Motor neuron (in vitro differentiated cells): ENCODE results near the gene KRT33B. TPM values are rescaled to one million over a fixed set of nuclear protein-coding genes. Genes with fewer than 3 reads are reported as not detected.
"Not testable (repeated sequence)": the region's sequence is repeated elsewhere in the genome, so short reads cannot be mapped to it uniquely, and the experiment has no call there.

ENCODE experiments used
- ATAC-seq, 8 experiments: fragments of 200-7000 bp; cut with Tn5 transposase; replicated peaks in 6 of 8; 2 replicates each; pipeline ENCODE4 v1.8.0; 2021; ENCODE audit warnings: mild to moderate bottlenecking in 8 of 8, moderate library complexity in 8 of 8
- H3K27ac ChIP-seq, 2 donors: fragments of 250-450 bp; sonication (Bioruptor Pico); 2 replicates each; pipeline ENCODE4 v1.9.0; 2021; ENCODE audit warnings: antibody characterized with exemption in 2 of 2, mild to moderate bottlenecking in 2 of 2, moderate library complexity in 1 of 2
- H3K4me1 ChIP-seq, 2 donors: fragments of 250-450 bp; sonication (Bioruptor Pico); replicated peaks in 1 of 2; 2 replicates each; pipeline ENCODE4 v1.6.1; 2021; ENCODE audit warnings: antibody characterized with exemption in 2 of 2, mild to moderate bottlenecking in 2 of 2, moderate library complexity in 1 of 2
- H3K4me3 ChIP-seq, 5 donors: fragments of 250-450 bp; sonication (Bioruptor Pico); 2 replicates each; pipeline ENCODE4 v1.9.0; 2021; ENCODE audit warnings: antibody characterized with exemption in 5 of 5, mild to moderate bottlenecking in 5 of 5, moderate library complexity in 4 of 5
- WGBS, 10 experiments: fragments of 450-650 bp; shearing (Covaris generic); methylation state at CpG; one replicate each; pipeline ENCODE4 v1.0.0; 2022; 5-methylcytosine and 5-hydroxymethylcytosine counted together
- in situ Hi-C, 9 experiments: fragments of 400-800 bp; cut with MboI; loops; one replicate each; pipeline ENCODE4 v1.15.0; 2021; ENCODE audit warnings: low sequenced_read_pairs in 9 of 9, low pct_unique_long_range_greater_than_20kb in 2 of 9; ENCODE audit not compliant: unreplicated experiment in 9 of 9
- total RNA-seq, 8 experiments: library from RNA; unstranded; fragments of 300-600 nt; gene quantifications; 2 replicates each; pipeline versions ENCODE4 v1.2.3 to v1.2.4, GENCODE V29; 2022

KRT33B gene
- total RNA-seq, 8 experiments from 2014 or later, result 0.13 TPM; not detected in 7

GRCh38 chr17:41406205-41406604, 36.6 kb upstream of the KRT33B start:
- Histone ChIP-seq H3K4me1 (peaks cover 0 to 7% of the 10 kb centered on the region in 2 donors), H3K4me3 (no peak overlapping the region), H3K27ac (no peak overlapping the region)
- in situ Hi-C loops, result loop anchor here in 1 of 9 experiments (25.0 kb wide), 1 partner anchor 106 kb away; the partner anchor contains the start of genes KRT13 and KRT15
- peak in 2 of 8 experiments; percentile 31 to 38 for ATAC-seq
- WGBS, 10 experiments, result 0 to 86% (median 43%) methylated on average over 1 to 4 of the region's 5 CpGs; no CpG with 5 or more reads in 6 of the 10 experiments

- in situ Hi-C loops, result loop anchor here in 1 of 9 experiments (25.0 kb wide), 1 partner anchor 108 kb away; the partner anchor contains the start of genes KRT13 and KRT15
- H3K4me1 ChIP-seq, result peaks cover 0 to 7% of the 10 kb centered on the region in 2 donors
- H3K4me3 ChIP-seq, result no peak overlapping the region
These were observed 34.5 kb upstream of the KRT33B start for GRCh38 chr17:41404024-41404671.

GRCh38 chr17:41403404-41404023, 33.9 kb upstream of the KRT33B start:
- Histone ChIP-seq H3K4me1 (peaks cover 0 to 7% of the 10 kb centered on the region in 2 donors), H3K27ac (no peak overlapping the region), H3K4me3 (no peak overlapping the region)
- WGBS, 10 experiments, result 0 to 100% (median 60%) methylated on average over 1 to 4 of the region's 4 CpGs; no CpG with 5 or more reads in 1 of the 10 experiments
- in situ Hi-C loops, result loop anchor here in 1 of 9 experiments (25.0 kb wide), 1 partner anchor 109 kb away; the partner anchor contains the start of genes KRT13 and KRT15
- ATAC-seq, result no peak

More at GRCh38 chr17:41404024-41404671, 34.5 kb upstream of the KRT33B start:
- 0 to 81% (median 62%) methylated on average over 2 to 7 of the region's 7 CpGs; no CpG with 5 or more reads in 3 of the 10 experiments for WGBS, 10 experiments
- no peak overlapping the region for H3K27ac ChIP-seq
- ATAC-seq, result peak; percentile 41 to 95 (median 91)

GRCh38 chr17:41402161-41402560, 32.5 kb upstream of the KRT33B start:
- Histone ChIP-seq H3K27ac (no peak overlapping the region), H3K4me1 (peaks cover 0 to 7% of the 10 kb centered on the region in 2 donors), H3K4me3 (no peak overlapping the region)
- in situ Hi-C loops, result loop anchor here in 1 of 9 experiments (25.0 kb wide), 1 partner anchor 110 kb away; the partner anchor contains the start of genes KRT13 and KRT15
- ATAC-seq, result no peak
- WGBS, 10 experiments, result 17 to 100% (median 80%) methylated on average over 1 to 3 of the region's 5 CpGs; no CpG with 5 or more reads in 4 of the 10 experiments

- WGBS, 10 experiments, result 71 to 94% (median 90%) methylated on average over 1 to 3 of the region's 16 CpGs; no CpG with 5 or more reads in 7 of the 10 experiments
- in situ Hi-C loops, result no loop called here
- no peak within 1 kb of the TSS for H3K4me3 ChIP-seq
- no peak for ATAC-seq
- no peaks in the 10 kb centered on the region for H3K4me1 ChIP-seq
- H3K27ac ChIP-seq, result no peak within 1 kb of the TSS
These were observed 27.5 kb upstream of the KRT33B start, which contains the start of gene KRT31 for GRCh38 chr17:41396996-41397660. TSS of gene KRT31 (minus strand) at chr17:41397608. CDS start at chr17:41397539, 69 bp downstream.

- ATAC-seq, result no peak
- Histone ChIP-seq H3K4me1 (no peaks in the 10 kb centered on the region), H3K27ac (no peak overlapping the region), H3K4me3 (no peak overlapping the region)
- 90 to 100% (median 100%) methylated on average over 1 to 7 of the region's 7 CpGs; no CpG with 5 or more reads in 5 of the 10 experiments for WGBS, 10 experiments
- in situ Hi-C loops, result no loop called here
These were observed 26.7 kb upstream of the KRT33B start for GRCh38 chr17:41396340-41396739.

GRCh38 chr17:41395611-41396010, 26.0 kb upstream of the KRT33B start:
- in situ Hi-C loops, result no loop called here
- H3K4me3 ChIP-seq, result no peak overlapping the region
- no peak for ATAC-seq
- H3K4me1 ChIP-seq, result no peaks in the 10 kb centered on the region
- no peak overlapping the region for H3K27ac ChIP-seq
- WGBS, 10 experiments, result 80 to 100% methylated on average over 1 of the region's 1 CpG; no CpG with 5 or more reads in 8 of the 10 experiments

GRCh38 chr17:41395044-41395443, 25.4 kb upstream of the KRT33B start:
- H3K4me1 ChIP-seq, ATAC-seq, in situ Hi-C loops, H3K27ac ChIP-seq, H3K4me3 ChIP-seq: not testable (repeated sequence)
- 40% methylated on average over 1 of the region's 12 CpGs; no CpG with 5 or more reads in 9 of the 10 experiments for WGBS, 10 experiments

- no peak overlapping the region for H3K4me3 ChIP-seq
- WGBS, 10 experiments, result 53 to 80% methylated on average over 1 to 3 of the region's 10 CpGs; no CpG with 5 or more reads in 8 of the 10 experiments
- in situ Hi-C loops, result no loop called here
- H3K27ac ChIP-seq, result no peak overlapping the region
- H3K4me1 ChIP-seq, result no peaks in the 10 kb centered on the region
- no peak for ATAC-seq
These were observed 24.8 kb upstream of the KRT33B start for GRCh38 chr17:41394254-41394996.

- WGBS, 10 experiments, result 75 to 94% (median 82%) methylated on average over 2 to 4 of the region's 10 CpGs; no CpG with 5 or more reads in 4 of the 10 experiments
- H3K4me3 ChIP-seq, result no peak overlapping the region
- in situ Hi-C loops, result no loop called here
- H3K4me1 ChIP-seq, result no peaks in the 10 kb centered on the region
- no peak overlapping the region for H3K27ac ChIP-seq
- no peak for ATAC-seq
These were observed 24.2 kb upstream of the KRT33B start for GRCh38 chr17:41393826-41394225.

- H3K4me3 ChIP-seq, result no peak overlapping the region
These were observed 23.7 kb upstream of the KRT33B start for GRCh38 chr17:41393294-41393693.

GRCh38 chr17:41392278-41392677, 22.7 kb upstream of the KRT33B start:
- in situ Hi-C loops, result no loop called here
- WGBS, 10 experiments, result 38 to 100% (median 100%) methylated on average over 1 of the region's 1 CpG; no CpG with 5 or more reads in 3 of the 10 experiments
- H3K4me1 ChIP-seq, result no peaks in the 10 kb centered on the region
- ATAC-seq, result no peak
- no peak overlapping the region for H3K4me3 ChIP-seq
- H3K27ac ChIP-seq, result no peak overlapping the region

More at GRCh38 chr17:41393294-41393693, 23.7 kb upstream of the KRT33B start:
- Histone ChIP-seq H3K27ac (no peak overlapping the region), H3K4me1 (no peaks in the 10 kb centered on the region)
- no peak for ATAC-seq
- WGBS, 10 experiments, result 17 to 93% (median 60%) methylated on average over 1 to 4 of the region's 5 CpGs; no CpG with 5 or more reads in 1 of the 10 experiments
- in situ Hi-C loops, result no loop called here
